ENCODE measurements around the gene LIPC.

GRCh38 chr15:58576657-58577056, 144.9 kb downstream of the LIPC start:
- TF ChIP-seq, protein P1, sequence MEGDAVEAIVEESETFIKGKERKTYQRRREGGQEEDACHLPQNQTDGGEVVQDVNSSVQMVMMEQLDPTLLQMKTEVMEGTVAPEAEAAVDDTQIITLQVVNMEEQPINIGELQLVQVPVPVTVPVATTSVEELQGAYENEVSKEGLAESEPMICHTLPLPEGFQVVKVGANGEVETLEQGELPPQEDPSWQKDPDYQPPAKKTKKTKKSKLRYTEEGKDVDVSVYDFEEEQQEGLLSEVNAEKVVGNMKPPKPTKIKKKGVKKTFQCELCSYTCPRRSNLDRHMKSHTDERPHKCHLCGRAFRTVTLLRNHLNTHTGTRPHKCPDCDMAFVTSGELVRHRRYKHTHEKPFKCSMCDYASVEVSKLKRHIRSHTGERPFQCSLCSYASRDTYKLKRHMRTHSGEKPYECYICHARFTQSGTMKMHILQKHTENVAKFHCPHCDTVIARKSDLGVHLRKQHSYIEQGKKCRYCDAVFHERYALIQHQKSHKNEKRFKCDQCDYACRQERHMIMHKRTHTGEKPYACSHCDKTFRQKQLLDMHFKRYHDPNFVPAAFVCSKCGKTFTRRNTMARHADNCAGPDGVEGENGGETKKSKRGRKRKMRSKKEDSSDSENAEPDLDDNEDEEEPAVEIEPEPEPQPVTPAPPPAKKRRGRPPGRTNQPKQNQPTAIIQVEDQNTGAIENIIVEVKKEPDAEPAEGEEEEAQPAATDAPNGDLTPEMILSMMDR (IDR thresholded peaks at IDR 0.05 in 2 of 3, conservative IDR thresholded peaks at IDR 0.05 in 1 of 3; ENCODE audit: borderline replicate concordance in 1 of 3, insufficient read depth in 1 of 3, low read depth in 2 of 3, low read length in 2 of 3) = no peak
- TF ChIP-seq TCF7L2 (IDR thresholded peaks at IDR 0.05; ENCODE audit: borderline replicate concordance, extremely low read depth, insufficient read depth, insufficient read length) (no peak), EZH2 (IDR thresholded peaks at IDR 0.05) (no peak), EZH2phosphoT487 (IDR thresholded peaks at IDR 0.05; ENCODE audit: borderline replicate concordance) (no peak), POLR2A (IDR thresholded peaks at IDR 0.05; ENCODE audit: borderline replicate concordance, extremely low read depth, insufficient read depth, insufficient read length) (no peak), RAD21 (IDR thresholded peaks at IDR 0.05; ENCODE audit: low read depth) (no peak), ZFX (IDR thresholded peaks at IDR 0.05) (no peak), POLR2AphosphoS5 (IDR thresholded peaks at IDR 0.05; ENCODE audit: low read depth, low read length) (no peak), ELF1 (IDR thresholded peaks at IDR 0.05; ENCODE audit: borderline replicate concordance, low read depth) (no peak), JUND (IDR thresholded peaks at IDR 0.05) (no peak), YY1 (IDR thresholded peaks at IDR 0.05; ENCODE audit: extremely low read depth, insufficient replicate concordance, low read depth, low read length) (no peak)
- TF ChIP-seq, protein P2, sequence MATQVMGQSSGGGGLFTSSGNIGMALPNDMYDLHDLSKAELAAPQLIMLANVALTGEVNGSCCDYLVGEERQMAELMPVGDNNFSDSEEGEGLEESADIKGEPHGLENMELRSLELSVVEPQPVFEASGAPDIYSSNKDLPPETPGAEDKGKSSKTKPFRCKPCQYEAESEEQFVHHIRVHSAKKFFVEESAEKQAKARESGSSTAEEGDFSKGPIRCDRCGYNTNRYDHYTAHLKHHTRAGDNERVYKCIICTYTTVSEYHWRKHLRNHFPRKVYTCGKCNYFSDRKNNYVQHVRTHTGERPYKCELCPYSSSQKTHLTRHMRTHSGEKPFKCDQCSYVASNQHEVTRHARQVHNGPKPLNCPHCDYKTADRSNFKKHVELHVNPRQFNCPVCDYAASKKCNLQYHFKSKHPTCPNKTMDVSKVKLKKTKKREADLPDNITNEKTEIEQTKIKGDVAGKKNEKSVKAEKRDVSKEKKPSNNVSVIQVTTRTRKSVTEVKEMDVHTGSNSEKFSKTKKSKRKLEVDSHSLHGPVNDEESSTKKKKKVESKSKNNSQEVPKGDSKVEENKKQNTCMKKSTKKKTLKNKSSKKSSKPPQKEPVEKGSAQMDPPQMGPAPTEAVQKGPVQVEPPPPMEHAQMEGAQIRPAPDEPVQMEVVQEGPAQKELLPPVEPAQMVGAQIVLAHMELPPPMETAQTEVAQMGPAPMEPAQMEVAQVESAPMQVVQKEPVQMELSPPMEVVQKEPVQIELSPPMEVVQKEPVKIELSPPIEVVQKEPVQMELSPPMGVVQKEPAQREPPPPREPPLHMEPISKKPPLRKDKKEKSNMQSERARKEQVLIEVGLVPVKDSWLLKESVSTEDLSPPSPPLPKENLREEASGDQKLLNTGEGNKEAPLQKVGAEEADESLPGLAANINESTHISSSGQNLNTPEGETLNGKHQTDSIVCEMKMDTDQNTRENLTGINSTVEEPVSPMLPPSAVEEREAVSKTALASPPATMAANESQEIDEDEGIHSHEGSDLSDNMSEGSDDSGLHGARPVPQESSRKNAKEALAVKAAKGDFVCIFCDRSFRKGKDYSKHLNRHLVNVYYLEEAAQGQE (IDR thresholded peaks at IDR 0.05; ENCODE audit: low read depth) = no peak
- TF ChIP-seq, protein P3, sequence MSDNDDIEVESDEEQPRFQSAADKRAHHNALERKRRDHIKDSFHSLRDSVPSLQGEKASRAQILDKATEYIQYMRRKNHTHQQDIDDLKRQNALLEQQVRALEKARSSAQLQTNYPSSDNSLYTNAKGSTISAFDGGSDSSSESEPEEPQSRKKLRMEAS (IDR thresholded peaks at IDR 0.05) = no peak
- TF ChIP-seq, protein P4, sequence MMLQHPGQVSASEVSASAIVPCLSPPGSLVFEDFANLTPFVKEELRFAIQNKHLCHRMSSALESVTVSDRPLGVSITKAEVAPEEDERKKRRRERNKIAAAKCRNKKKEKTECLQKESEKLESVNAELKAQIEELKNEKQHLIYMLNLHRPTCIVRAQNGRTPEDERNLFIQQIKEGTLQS (IDR thresholded peaks at IDR 0.05) = no peak
